IMR-90 (cell line): ENCODE results near the gene TEX35. TPM values are rescaled to one million over a fixed set of nuclear protein-coding genes. Genes with fewer than 3 reads are reported as not detected.

Experiments used
- ATAC-seq: fragments of 200-7000 bp; cut with Tn5 transposase; 2 replicates; pipeline ENCODE4 v1.9.1; 2020; ENCODE audit warnings: low read depth, mild to moderate bottlenecking, moderate library complexity
- BruUV-seq: library from RNA; stranded (reverse); fragments of 400-500 nt; replicated peaks from 2 replicates; lab custom pipeline; 2021; lab: Mats Ljungman, UMichigan
- CTCF ChIA-PET: fragments of 300-600 bp; formaldehyde crosslinking; extraction: SDS; loops from one replicate; lab custom pipeline; 2021; ENCODE audit warnings: antibody characterized with exemption; lab: Yijun Ruan, JAX
- POLR2A ChIA-PET: fragments of 300-600 bp; sonication (Branson Sonifier 250); formaldehyde crosslinking; loops from one replicate; lab custom pipeline; 2022; ENCODE audit warnings: antibody characterized with exemption; ENCODE audit not compliant: unreplicated experiment; lab: Charles Lee
- DNase-seq: peaks from one replicate; pipeline ENCODE4 v3.0.0; 2013
- H2AFZ ChIP-seq: replicated peaks from 2 replicates; pipeline ENCODE3; 2013; ENCODE audit warnings: low read length, mild to moderate bottlenecking; ENCODE audit not compliant: poor library complexity
- H2AK5ac ChIP-seq: 2 replicates; pipeline ENCODE4 v1.6.1; 2013; ENCODE audit warnings: low read depth, low read length, inconsistent platforms
- H2AK9ac ChIP-seq: replicated peaks from 2 replicates; pipeline ENCODE3; 2013; ENCODE audit warnings: mild to moderate bottlenecking, low read depth, low read length, moderate library complexity; ENCODE audit not compliant: poor library complexity
- H2BK120ac ChIP-seq: 2 replicates; pipeline ENCODE4 v1.6.1; 2013; ENCODE audit warnings: low read depth, low read length, inconsistent platforms
- H2BK15ac ChIP-seq: 3 replicates; pipeline ENCODE4 v1.6.1; 2013; ENCODE audit warnings: low read depth, low read length, inconsistent platforms
- H2BK20ac ChIP-seq: 2 replicates; pipeline ENCODE4 v1.6.1; 2013; ENCODE audit warnings: low read depth, mild to moderate bottlenecking, inconsistent platforms, low read length, moderate library complexity
- H2BK5ac ChIP-seq: 2 replicates; pipeline ENCODE4 v1.6.1; 2013; ENCODE audit warnings: mild to moderate bottlenecking, low read depth, low read length, inconsistent platforms; ENCODE audit not compliant: poor library complexity, severe bottlenecking
- H3K14ac ChIP-seq: replicated peaks from 2 replicates; pipeline ENCODE4 v1.6.1; 2013; ENCODE audit warnings: low read depth, low read length, inconsistent platforms
- H3K18ac ChIP-seq: 2 replicates; pipeline ENCODE4 v1.6.1; 2013; ENCODE audit warnings: low read depth, low read length, control low read depth
- H3K23ac ChIP-seq: 2 replicates; pipeline ENCODE4 v1.6.1; 2013; ENCODE audit warnings: low read depth, low read length, inconsistent platforms
- H3K27ac ChIP-seq: 2 replicates; pipeline ENCODE4 v1.5.1; 2013; ENCODE audit warnings: mild to moderate bottlenecking, control low read depth, low read length; ENCODE audit not compliant: insufficient read depth
- H3K27me3 ChIP-seq: 2 replicates; pipeline ENCODE4 v1.6.1; 2013; ENCODE audit warnings: low read length; ENCODE audit not compliant: control insufficient read depth, insufficient read depth
- H3K36me3 ChIP-seq: 2 replicates; pipeline ENCODE4 v1.6.1; 2013; ENCODE audit warnings: low read length, mixed read lengths; ENCODE audit not compliant: control insufficient read depth, insufficient read depth
- H3K4ac ChIP-seq: 2 replicates; pipeline ENCODE4 v1.6.1; 2013; ENCODE audit warnings: low read depth, low read length, inconsistent platforms
- H3K4me1 ChIP-seq: 2 replicates; pipeline ENCODE4 v1.6.1; 2013; ENCODE audit warnings: low read length, mixed read lengths; ENCODE audit not compliant: control insufficient read depth, insufficient read depth
- H3K4me2 ChIP-seq: 2 replicates; pipeline ENCODE4 v1.6.1; 2013; ENCODE audit warnings: low read depth, mild to moderate bottlenecking, control low read depth, low read length, moderate library complexity
- H3K4me3 ChIP-seq: 2 replicates; pipeline ENCODE4 v1.5.1; 2013; ENCODE audit warnings: low read depth, mild to moderate bottlenecking, control low read depth, low read length, moderate library complexity; ENCODE audit not compliant: insufficient read depth
- H3K56ac ChIP-seq: 2 replicates; pipeline ENCODE4 v1.6.1; 2013; ENCODE audit warnings: low read length, inconsistent platforms; ENCODE audit not compliant: insufficient read depth; ENCODE audit errors: extremely low read depth
- H3K79me1 ChIP-seq, 2 experiments: 2 replicates each; pipeline ENCODE4 v1.6.1; 2013; ENCODE audit warnings: low read length in 2 of 2, inconsistent platforms in 1 of 2, low read depth in 1 of 2
- H3K9ac ChIP-seq: 2 replicates; pipeline ENCODE4 v1.6.1; 2013; ENCODE audit warnings: low read depth, low read length, control low read depth
- H3K9me1 ChIP-seq: 2 replicates; pipeline ENCODE4 v1.6.1; 2013; ENCODE audit warnings: low read length, inconsistent platforms; ENCODE audit not compliant: insufficient read depth
- H3K9me3 ChIP-seq: 2 replicates; pipeline ENCODE4 v1.6.1; 2013; ENCODE audit warnings: low read length; ENCODE audit not compliant: control insufficient read depth, insufficient read depth
- H4K20me1 ChIP-seq: 2 replicates; pipeline ENCODE4 v1.6.1; 2013; ENCODE audit warnings: low read length, inconsistent platforms; ENCODE audit not compliant: insufficient read depth
- H4K5ac ChIP-seq: 2 replicates; pipeline ENCODE4 v1.6.1; 2013; ENCODE audit warnings: mild to moderate bottlenecking, low read depth, low read length, control low read depth
- H4K8ac ChIP-seq, 2 experiments: 2 replicates each; pipeline ENCODE4 v1.6.1; 2013; ENCODE audit warnings: low read depth in 2 of 2, low read length in 2 of 2, control low read depth in 1 of 2, inconsistent platforms in 1 of 2
- H4K91ac ChIP-seq: 2 replicates; pipeline ENCODE4 v1.6.1; 2013; ENCODE audit warnings: low read depth, low read length, inconsistent platforms; ENCODE audit not compliant: insufficient read depth
- BHLHE40 ChIP-seq: fragments of 150-350 bp; IDR thresholded peaks from 2 replicates; pipeline ENCODE4 v1.6.1; 2016; ENCODE audit warnings: mild to moderate bottlenecking, low read depth, low read length
- CEBPB ChIP-seq: IDR thresholded peaks from 2 replicates; pipeline ENCODE4 v1.6.1; 2012; ENCODE audit warnings: low read depth, low read length, improper control_type of control experiment
- CHD1 ChIP-seq: IDR thresholded peaks from 2 replicates; pipeline ENCODE4 v1.6.1; 2012; ENCODE audit warnings: low read depth, low read length, improper control_type of control experiment
- CTCF ChIP-seq: conservative IDR thresholded peaks from 2 replicates; pipeline ENCODE4 v1.5.1; 2012; ENCODE audit warnings: mild to moderate bottlenecking, low read depth, low read length, improper control_type of control experiment
- FOS ChIP-seq: fragments of 150-350 bp; IDR thresholded peaks from 2 replicates; pipeline ENCODE4 v1.6.1; 2016; ENCODE audit warnings: low read depth, low read length
- MAFK ChIP-seq: IDR thresholded peaks from 2 replicates; pipeline ENCODE4 v1.6.1; 2012; ENCODE audit warnings: low read depth, low read length, improper control_type of control experiment
- MAZ ChIP-seq: IDR thresholded peaks from 2 replicates; pipeline ENCODE4 v1.6.1; 2012; ENCODE audit warnings: low read depth, mild to moderate bottlenecking, low read length, improper control_type of control experiment, moderate library complexity, borderline replicate concordance
- MXI1 ChIP-seq: IDR thresholded peaks from 2 replicates; pipeline ENCODE4 v1.6.1; 2012; ENCODE audit warnings: low read depth, mild to moderate bottlenecking, low read length, moderate library complexity, borderline replicate concordance
- NFE2L2 ChIP-seq: fragments of 150-350 bp; IDR thresholded peaks from 2 replicates; pipeline ENCODE4 v1.6.1; 2016; ENCODE audit warnings: low read depth, mild to moderate bottlenecking, low read length
- POLR2A ChIP-seq: IDR thresholded peaks from 2 replicates; pipeline ENCODE4 v1.6.1; 2012; ENCODE audit warnings: mild to moderate bottlenecking, low read depth, low read length
- RAD21 ChIP-seq: IDR thresholded peaks from 2 replicates; pipeline ENCODE4 v1.6.1; 2012; ENCODE audit warnings: low read length, improper control_type of control experiment
- RCOR1 ChIP-seq: IDR thresholded peaks from 2 replicates; pipeline ENCODE4 v1.6.1; 2012; ENCODE audit warnings: mild to moderate bottlenecking, low read length, improper control_type of control experiment; ENCODE audit not compliant: insufficient replicate concordance
- RFX5 ChIP-seq: IDR thresholded peaks from 2 replicates; pipeline ENCODE4 v1.8.0; 2012; ENCODE audit warnings: low read depth, mild to moderate bottlenecking, low read length, moderate library complexity
- SMC3 ChIP-seq: fragments of 150-350 bp; IDR thresholded peaks from 2 replicates; pipeline ENCODE4 v1.6.1; 2016; ENCODE audit warnings: low read depth, mild to moderate bottlenecking, antibody characterized with exemption, low read length, moderate library complexity
- WGBS, 2 experiments: methylation state at CpG; one replicate each; pipeline versions ENCODE4 v1.1.5 to v1.1.7; 2013; ENCODE audit warnings: missing lambda C conversion rate in 2 of 2; ENCODE audit not compliant: insufficient read length in 1 of 2; ENCODE audit errors: extremely low coverage in 2 of 2; 5-methylcytosine and 5-hydroxymethylcytosine counted together
- dilution Hi-C: fragments of 300-500 bp; cut with HindIII; formaldehyde crosslinking; loops from one replicate; pipeline ENCODE4 v1.14.3; 2018; ENCODE audit warnings: low sequenced_read_pairs; ENCODE audit not compliant: unreplicated experiment
- in situ Hi-C: fragments of 300-500 bp; cut with MboI; formaldehyde crosslinking; loops from 3 replicates; pipeline ENCODE4 v1.14.3; 2019; ENCODE audit warnings: low sequenced_read_pairs, inconsistent platforms, mixed read lengths
- intact Hi-C: fragments of 100-400 bp; cut with micrococcal nuclease; formaldehyde crosslinking; loops from 2 replicates; pipeline ENCODE4 v1.10.0; 2022
- polyA plus RNA-seq, 3 experiments: library from polyadenylated mRNA; depleted of rRNA; stranded (reverse); fragments of >200 nt; gene quantifications; 2 replicates each; pipeline ENCODE4 v1.2.3, GENCODE V29; 2012; ENCODE audit warnings: low replicate concordance in 1 of 3
- total RNA-seq: library from RNA; depleted of rRNA; stranded (reverse); fragments of >200 nt; gene quantifications from 2 replicates; pipeline ENCODE4 v1.2.3, GENCODE V29; 2012
- TF ChIP-seq, protein P1 (sequence below): fragments of 150-350 bp; IDR thresholded peaks from 2 replicates; pipeline ENCODE4 v1.6.1; 2016; ENCODE audit warnings: low read depth, mild to moderate bottlenecking, low read length, moderate library complexity, borderline replicate concordance
- TF ChIP-seq, protein P2 (sequence below): fragments of 150-350 bp; IDR thresholded peaks from 2 replicates; pipeline ENCODE4 v1.6.1; 2017; ENCODE audit warnings: mild to moderate bottlenecking, antibody characterized with exemption, low read length, low read depth

The TEX35 gene
- total and polyA plus RNA-seq, 2 of the 4 experiments (the other 2 are of a cell fraction): 0.05 TPM; not detected in 1

- H3K18ac ChIP-seq: no peak overlapping the region
- no peak for ATAC-seq
- no peak overlapping the region for H3K4me3 ChIP-seq
- H4K91ac ChIP-seq: no peak overlapping the region
- no peak overlapping the region for H3K9ac ChIP-seq
- H2BK20ac ChIP-seq: no peak overlapping the region
- DNase-seq: no peak
- no peaks in the 10 kb centered on the region for H3K4me1 ChIP-seq
- H3K56ac ChIP-seq: no peak overlapping the region
- dilution Hi-C loops: no loop called here
- no peaks in the 10 kb centered on the region for H4K20me1 ChIP-seq
- no peak overlapping the region for H2BK5ac ChIP-seq
- no peak overlapping the region for H3K4me2 ChIP-seq
- no peak overlapping the region for H4K8ac ChIP-seq
- no peaks in the 10 kb centered on the region for H3K9me1 ChIP-seq
- 87% methylated on average over 10 of the region's 13 CpGs; no CpG with 5 or more reads in 1 of the 2 experiments for WGBS, 2 experiments
- no peak overlapping the region for H3K27ac ChIP-seq
- no peak overlapping the region for H2AK9ac ChIP-seq
- no peak overlapping the region for H2BK15ac ChIP-seq
- no peak overlapping the region for H2AK5ac ChIP-seq
- no peaks in the 10 kb centered on the region for H3K36me3 ChIP-seq
- peaks cover 3% of the 10 kb centered on the region; the same call in 1 of the 2 replicates for H3K27me3 ChIP-seq
- intact Hi-C loops: loop anchor here (10.0 kb wide), 1 partner anchor 540 kb away; no protein-coding TSS in a partner anchor
- peak overlapping the region; percentile 14 for H2AFZ ChIP-seq
- no peak overlapping the region for H4K5ac ChIP-seq
- in situ Hi-C loops: no loop called here
- ChIA-PET CTCF (no interaction called here), POLR2A (no interaction called here)
- H3K23ac ChIP-seq: no peak overlapping the region
- no peak overlapping the region for H3K14ac ChIP-seq
- no TSS peak for BruUV-seq
- H3K4ac ChIP-seq: no peak overlapping the region
- H2BK120ac ChIP-seq: no peak overlapping the region
- no peaks in the 10 kb centered on the region for H3K79me1 ChIP-seq
- no peaks in the 10 kb centered on the region for H3K9me3 ChIP-seq
- TF ChIP-seq CHD1: no peak
- no peak for TF ChIP-seq RCOR1
- TF ChIP-seq, protein P1, sequence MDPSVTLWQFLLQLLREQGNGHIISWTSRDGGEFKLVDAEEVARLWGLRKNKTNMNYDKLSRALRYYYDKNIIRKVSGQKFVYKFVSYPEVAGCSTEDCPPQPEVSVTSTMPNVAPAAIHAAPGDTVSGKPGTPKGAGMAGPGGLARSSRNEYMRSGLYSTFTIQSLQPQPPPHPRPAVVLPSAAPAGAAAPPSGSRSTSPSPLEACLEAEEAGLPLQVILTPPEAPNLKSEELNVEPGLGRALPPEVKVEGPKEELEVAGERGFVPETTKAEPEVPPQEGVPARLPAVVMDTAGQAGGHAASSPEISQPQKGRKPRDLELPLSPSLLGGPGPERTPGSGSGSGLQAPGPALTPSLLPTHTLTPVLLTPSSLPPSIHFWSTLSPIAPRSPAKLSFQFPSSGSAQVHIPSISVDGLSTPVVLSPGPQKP: no peak
- TF ChIP-seq CEBPB: no peak
- TF ChIP-seq, protein P2, sequence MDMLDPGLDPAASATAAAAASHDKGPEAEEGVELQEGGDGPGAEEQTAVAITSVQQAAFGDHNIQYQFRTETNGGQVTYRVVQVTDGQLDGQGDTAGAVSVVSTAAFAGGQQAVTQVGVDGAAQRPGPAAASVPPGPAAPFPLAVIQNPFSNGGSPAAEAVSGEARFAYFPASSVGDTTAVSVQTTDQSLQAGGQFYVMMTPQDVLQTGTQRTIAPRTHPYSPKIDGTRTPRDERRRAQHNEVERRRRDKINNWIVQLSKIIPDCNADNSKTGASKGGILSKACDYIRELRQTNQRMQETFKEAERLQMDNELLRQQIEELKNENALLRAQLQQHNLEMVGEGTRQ: no peak
- TF ChIP-seq POLR2A: no peak
- no peak for TF ChIP-seq MXI1
- TF ChIP-seq RFX5: no peak
- no peak for TF ChIP-seq RAD21
- TF ChIP-seq MAZ: no peak
- no peak for TF ChIP-seq FOS
- no peak for TF ChIP-seq MAFK
- no peak for TF ChIP-seq BHLHE40
- TF ChIP-seq NFE2L2: no peak
- TF ChIP-seq SMC3: no peak
- TF ChIP-seq CTCF: no peak
Observed at GRCh38 chr1:178494569-178494971, 18.3 kb upstream of the TEX35 start.
